IPS DF 6.9 (cell line): ENCODE measurements around the gene ZFHX3.

Source experiments
- DNase-seq: peaks from one replicate; pipeline ENCODE4 v3.0.0-alpha.2; 2013; ENCODE audit warnings: low read depth, low spot score
- H3K27ac ChIP-seq: one replicate; pipeline ENCODE4 v1.5.1; 2013; ENCODE audit warnings: low read length, control low read depth
- H3K27me3 ChIP-seq: 2 replicates; pipeline ENCODE4 v1.6.1; 2013; ENCODE audit warnings: mild to moderate bottlenecking, low read length; ENCODE audit not compliant: control insufficient read depth, insufficient read depth
- H3K36me3 ChIP-seq: 2 replicates; pipeline ENCODE4 v1.6.1; 2013; ENCODE audit warnings: low read length; ENCODE audit not compliant: control insufficient read depth, insufficient read depth
- H3K4me1 ChIP-seq: 2 replicates; pipeline ENCODE4 v1.6.1; 2013; ENCODE audit warnings: low read length; ENCODE audit not compliant: control insufficient read depth, insufficient read depth
- H3K4me3 ChIP-seq: 2 replicates; pipeline ENCODE4 v1.5.1; 2013; ENCODE audit warnings: mild to moderate bottlenecking, low read length
- H3K9me3 ChIP-seq: 2 replicates; pipeline ENCODE4 v1.6.1; 2013; ENCODE audit warnings: low read length, inconsistent platforms; ENCODE audit not compliant: control insufficient read depth, insufficient read depth
- WGBS: extraction: QIAGEN DNeasy Blood & Tissue Kit; methylation state at CpG from one replicate; pipeline ENCODE4 v1.1.7; 2013; ENCODE audit warnings: mixed read lengths, missing lambda C conversion rate; ENCODE audit not compliant: insufficient read length, insufficient coverage; 5-methylcytosine and 5-hydroxymethylcytosine counted together

The ZFHX3 gene, protein sequence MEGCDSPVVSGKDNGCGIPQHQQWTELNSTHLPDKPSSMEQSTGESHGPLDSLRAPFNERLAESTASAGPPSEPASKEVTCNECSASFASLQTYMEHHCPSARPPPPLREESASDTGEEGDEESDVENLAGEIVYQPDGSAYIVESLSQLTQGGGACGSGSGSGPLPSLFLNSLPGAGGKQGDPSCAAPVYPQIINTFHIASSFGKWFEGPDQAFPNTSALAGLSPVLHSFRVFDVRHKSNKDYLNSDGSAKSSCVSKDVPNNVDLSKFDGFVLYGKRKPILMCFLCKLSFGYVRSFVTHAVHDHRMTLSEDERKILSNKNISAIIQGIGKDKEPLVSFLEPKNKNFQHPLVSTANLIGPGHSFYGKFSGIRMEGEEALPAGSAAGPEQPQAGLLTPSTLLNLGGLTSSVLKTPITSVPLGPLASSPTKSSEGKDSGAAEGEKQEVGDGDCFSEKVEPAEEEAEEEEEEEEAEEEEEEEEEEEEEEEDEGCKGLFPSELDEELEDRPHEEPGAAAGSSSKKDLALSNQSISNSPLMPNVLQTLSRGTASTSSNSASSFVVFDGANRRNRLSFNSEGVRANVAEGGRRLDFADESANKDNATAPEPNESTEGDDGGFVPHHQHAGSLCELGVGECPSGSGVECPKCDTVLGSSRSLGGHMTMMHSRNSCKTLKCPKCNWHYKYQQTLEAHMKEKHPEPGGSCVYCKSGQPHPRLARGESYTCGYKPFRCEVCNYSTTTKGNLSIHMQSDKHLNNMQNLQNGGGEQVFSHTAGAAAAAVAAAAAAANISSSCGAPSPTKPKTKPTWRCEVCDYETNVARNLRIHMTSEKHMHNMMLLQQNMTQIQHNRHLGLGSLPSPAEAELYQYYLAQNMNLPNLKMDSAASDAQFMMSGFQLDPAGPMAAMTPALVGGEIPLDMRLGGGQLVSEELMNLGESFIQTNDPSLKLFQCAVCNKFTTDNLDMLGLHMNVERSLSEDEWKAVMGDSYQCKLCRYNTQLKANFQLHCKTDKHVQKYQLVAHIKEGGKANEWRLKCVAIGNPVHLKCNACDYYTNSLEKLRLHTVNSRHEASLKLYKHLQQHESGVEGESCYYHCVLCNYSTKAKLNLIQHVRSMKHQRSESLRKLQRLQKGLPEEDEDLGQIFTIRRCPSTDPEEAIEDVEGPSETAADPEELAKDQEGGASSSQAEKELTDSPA (N-terminal part only)

GRCh38 chr16:73047536-73048291 is at the start of gene ZFHX3:
ZFHX3 (minus strand) TSS chr16:73048128; CDS start chr16:72960145, 87,983 bp downstream.
- no peaks in the 10 kb centered on the region; the same call in 1 of the 2 replicates for H3K36me3 ChIP-seq
- H3K27me3 ChIP-seq = peaks cover 67% of the 10 kb centered on the region
- no peak for DNase-seq
- peaks cover 9% of the 10 kb centered on the region for H3K4me1 ChIP-seq
- peak within 1 kb of the TSS; percentile 63; the same call in 1 of the 2 replicates for H3K4me3 ChIP-seq
- no peaks in the 10 kb centered on the region for H3K9me3 ChIP-seq
- no peak within 1 kb of the TSS for H3K27ac ChIP-seq
- WGBS = no CpG with 5 or more reads among the region's 64 CpGs

DNA sequence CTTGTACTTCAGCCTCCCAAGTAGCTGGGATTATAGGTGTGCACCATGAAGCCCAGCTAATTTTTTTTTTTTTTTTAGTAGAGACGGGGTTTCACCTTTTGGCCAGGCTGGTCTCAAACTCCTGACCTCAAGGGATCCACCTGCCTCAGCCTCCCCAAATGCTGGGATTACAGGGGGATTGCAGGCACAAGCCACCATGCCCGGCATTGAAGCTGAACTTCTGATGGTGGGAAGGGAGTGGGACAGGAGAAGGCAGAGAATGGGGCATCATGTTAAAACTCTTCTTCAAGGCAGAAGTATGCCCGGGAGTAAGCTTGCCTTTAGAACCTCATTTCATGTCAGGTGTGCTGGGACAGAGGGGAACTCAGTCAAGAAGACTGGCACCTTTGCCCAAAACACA is 48.6 kb upstream of the ZFHX3 start:
- Histone ChIP-seq H3K4me3 (no peak overlapping the region), H3K27ac (no peak overlapping the region)
- no CpG with 5 or more reads among the region's 3 CpGs for WGBS

DNA sequence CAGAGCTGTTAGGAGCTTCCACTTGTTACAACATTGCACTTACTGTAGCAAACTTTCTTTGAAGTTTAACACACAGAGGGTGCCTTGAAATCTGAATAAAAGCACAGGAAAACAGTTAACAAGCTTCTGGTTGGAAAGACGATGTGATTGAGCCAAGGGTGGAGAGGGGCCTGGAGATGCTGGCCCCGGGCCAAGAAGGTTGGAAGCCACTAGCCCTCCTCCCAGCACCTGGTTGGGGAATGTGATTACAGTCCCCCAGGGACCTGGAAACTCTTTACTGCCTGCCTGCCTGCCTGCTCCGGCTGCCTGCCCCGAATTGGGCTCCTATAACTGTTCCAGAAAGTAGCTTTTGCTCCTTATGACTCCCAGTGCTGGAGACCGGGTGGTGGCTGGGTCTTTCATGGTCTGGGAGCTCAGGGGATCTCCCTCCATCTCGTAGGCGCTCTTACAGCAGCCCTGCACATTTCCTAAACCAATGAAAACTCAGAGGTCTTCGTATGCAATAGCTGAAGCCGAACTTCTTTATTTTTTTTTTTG is 48.0 kb upstream of the ZFHX3 start:
- no peak overlapping the region for H3K27ac ChIP-seq
- no peaks in the 10 kb centered on the region for H3K9me3 ChIP-seq
- H3K27me3 ChIP-seq = no peaks in the 10 kb centered on the region
- DNase-seq = no peak
- WGBS = no CpG with 5 or more reads among the region's 9 CpGs
- H3K4me1 ChIP-seq = no peaks in the 10 kb centered on the region
- H3K4me3 ChIP-seq = no peak overlapping the region
- no peaks in the 10 kb centered on the region for H3K36me3 ChIP-seq

More for the DNA sequence above, 48.6 kb upstream of the ZFHX3 start:
- no peak for DNase-seq
- Histone ChIP-seq H3K4me1 (no peaks in the 10 kb centered on the region), H3K36me3 (no peaks in the 10 kb centered on the region), H3K27me3 (no peaks in the 10 kb centered on the region), H3K9me3 (no peaks in the 10 kb centered on the region)

DNA sequence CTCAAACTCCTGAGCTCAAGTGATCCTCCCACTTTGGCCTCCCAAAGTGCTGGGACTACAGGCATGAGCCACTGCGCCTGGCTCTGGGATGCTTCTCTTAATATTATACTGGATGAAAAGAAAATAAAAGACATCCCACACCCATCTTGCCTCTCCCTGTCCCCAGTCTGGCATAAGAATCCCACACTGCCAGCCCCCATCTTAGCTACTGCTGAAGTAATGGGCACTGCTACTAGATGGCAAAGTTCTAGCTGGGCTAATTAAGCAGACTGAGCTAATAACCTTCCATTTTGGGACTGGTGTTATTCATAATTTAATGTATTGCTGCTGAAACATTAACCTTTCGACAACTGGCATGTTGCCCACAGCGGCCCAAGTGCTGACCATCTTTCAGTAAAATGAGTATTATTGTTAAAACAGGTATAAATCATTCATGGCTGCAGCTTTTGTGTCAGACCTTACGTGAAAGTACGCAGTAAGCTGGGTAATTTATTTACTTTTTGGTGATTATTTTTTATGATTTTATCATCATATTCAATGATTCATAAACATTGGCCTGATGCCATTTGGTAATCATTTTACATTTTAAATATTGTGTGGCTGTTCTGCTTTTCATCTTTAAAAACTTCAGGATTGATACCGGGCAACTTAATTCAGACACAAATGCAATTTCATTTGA is 47.4 kb upstream of the ZFHX3 start:
- Histone ChIP-seq H3K27me3 (no peaks in the 10 kb centered on the region), H3K9me3 (no peaks in the 10 kb centered on the region), H3K27ac (no peak overlapping the region), H3K4me1 (no peaks in the 10 kb centered on the region), H3K36me3 (no peaks in the 10 kb centered on the region), H3K4me3 (no peak overlapping the region)
- no CpG with 5 or more reads among the region's 6 CpGs for WGBS
- no peak for DNase-seq

DNA sequence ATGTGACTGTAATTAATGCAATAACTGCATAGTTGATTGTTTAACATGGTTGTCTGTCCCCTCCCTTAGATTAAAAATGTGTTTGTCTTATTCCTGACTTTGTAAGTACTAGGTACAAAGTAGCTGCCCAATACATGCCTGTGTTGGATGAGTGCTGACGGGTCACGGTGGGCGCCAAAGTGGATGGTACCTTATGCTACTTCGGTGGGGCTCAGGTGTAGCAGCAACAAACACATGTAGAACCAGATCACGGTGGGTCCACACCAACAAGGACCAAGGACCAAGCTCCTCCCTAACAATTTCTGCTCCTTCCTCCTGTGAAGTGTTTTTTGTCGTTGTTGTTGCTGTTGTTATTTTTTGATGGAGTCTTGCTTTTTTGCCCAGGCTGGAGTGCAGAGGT is 46.4 kb upstream of the ZFHX3 start:
- no peak overlapping the region for H3K4me3 ChIP-seq
- no CpG with 5 or more reads among the region's 6 CpGs for WGBS

DNA sequence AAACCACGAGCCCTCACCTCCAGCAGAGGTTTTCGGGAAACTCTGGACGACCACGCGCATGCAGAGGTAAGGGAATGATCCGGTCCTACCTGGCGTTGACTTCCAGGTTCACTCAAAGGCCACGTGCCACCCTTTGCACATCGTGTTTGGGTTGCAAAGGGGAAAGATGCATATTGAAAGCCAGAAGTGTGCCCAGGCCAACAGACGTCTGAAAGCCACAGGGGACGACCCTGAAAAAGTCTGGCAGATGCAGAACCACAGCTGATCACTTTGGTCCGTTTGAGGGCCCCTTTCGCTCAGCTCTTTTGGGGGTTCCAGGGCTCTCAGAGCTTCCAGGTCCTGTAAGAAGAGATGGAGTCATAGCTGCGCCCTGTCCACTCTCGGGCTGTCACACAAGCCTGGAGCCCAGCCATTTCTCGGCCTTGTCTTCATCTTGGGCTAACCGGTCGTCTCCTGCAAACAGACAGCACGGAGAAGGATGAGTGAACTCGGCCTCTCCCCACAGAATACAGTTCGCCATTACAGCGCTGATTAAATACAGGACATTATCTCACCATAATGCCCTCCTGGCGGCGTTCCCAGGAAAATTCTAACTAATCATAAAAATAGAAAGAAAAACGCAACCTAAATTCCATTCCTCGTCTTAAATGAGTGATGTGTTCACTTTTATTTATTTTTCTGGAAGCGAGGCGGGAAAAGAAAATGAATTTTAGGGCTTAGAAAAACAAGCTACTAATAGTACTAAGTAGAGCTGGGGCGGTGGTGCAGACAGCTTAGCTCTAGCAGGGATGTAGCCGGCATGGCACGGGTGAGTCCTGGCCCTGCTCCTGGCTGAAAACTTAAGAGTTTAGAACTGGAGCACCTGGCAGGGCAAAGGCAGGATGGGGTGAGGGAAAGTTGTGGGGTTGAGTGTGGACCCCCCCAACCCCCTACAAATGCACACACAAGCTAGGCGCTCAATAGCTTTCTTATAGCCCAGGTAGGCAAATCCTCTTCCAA is 45.5 kb upstream of the ZFHX3 start:
- no peak overlapping the region for H3K4me3 ChIP-seq
- no peaks in the 10 kb centered on the region for H3K36me3 ChIP-seq
- no peak for DNase-seq
- H3K4me1 ChIP-seq = no peaks in the 10 kb centered on the region
- H3K27ac ChIP-seq = no peak overlapping the region
- H3K9me3 ChIP-seq = no peaks in the 10 kb centered on the region
- no peaks in the 10 kb centered on the region for H3K27me3 ChIP-seq
- no CpG with 5 or more reads among the region's 32 CpGs for WGBS

More for the DNA sequence above, 46.4 kb upstream of the ZFHX3 start:
- no peak overlapping the region for H3K27ac ChIP-seq
- no peak for DNase-seq
- H3K4me1 ChIP-seq = no peaks in the 10 kb centered on the region
- H3K27me3 ChIP-seq = no peaks in the 10 kb centered on the region
- no peaks in the 10 kb centered on the region for H3K36me3 ChIP-seq
- H3K9me3 ChIP-seq = no peaks in the 10 kb centered on the region

- Histone ChIP-seq H3K36me3 (no peaks in the 10 kb centered on the region), H3K27ac (no peak overlapping the region), H3K9me3 (no peaks in the 10 kb centered on the region), H3K4me3 (no peak overlapping the region), H3K4me1 (no peaks in the 10 kb centered on the region), H3K27me3 (no peaks in the 10 kb centered on the region)
- no peak for DNase-seq
- no CpG with 5 or more reads among the region's 16 CpGs for WGBS
These were observed 44.4 kb upstream of the ZFHX3 start for GRCh38 chr16:73092236-73092781.

GRCh38 chr16:73091174-73091573 is 43.2 kb upstream of the ZFHX3 start:
- DNase-seq = no peak
- no CpG with 5 or more reads among the region's 8 CpGs for WGBS
- H3K36me3 ChIP-seq = no peaks in the 10 kb centered on the region

More at GRCh38 chr16:73091174-73091573, 43.2 kb upstream of the ZFHX3 start:
- H3K4me1 ChIP-seq = no peaks in the 10 kb centered on the region
- no peaks in the 10 kb centered on the region for H3K9me3 ChIP-seq
- H3K4me3 ChIP-seq = no peak overlapping the region
- H3K27ac ChIP-seq = no peak overlapping the region
- H3K27me3 ChIP-seq = no peaks in the 10 kb centered on the region
